HCT116 (cell line): Measurements from ENCODE around the gene PTX3. TPM values are rescaled to one million over a fixed set of nuclear protein-coding genes. Genes with fewer than 3 reads are reported as not detected.

Source experiments
- ATAC-seq: fragments of 200-7000 bp; cut with Tn5 transposase; 2 replicates; pipeline ENCODE4 v1.9.1; 2020; ENCODE audit warnings: mild to moderate bottlenecking, moderate library complexity
- BruUV-seq: library from RNA; stranded (reverse); fragments of 400-500 nt; replicated peaks from 2 replicates; lab custom pipeline; 2021; lab: Mats Ljungman, UMichigan
- CTCF ChIA-PET: fragments of 300-600 bp; sonication (Branson Sonifier 250); formaldehyde crosslinking; loops from one replicate; lab custom pipeline; 2021; ENCODE audit warnings: antibody characterized with exemption; lab: Charles Lee
- POLR2A ChIA-PET: fragments of 300-600, 350-600 bp; sonication (Branson Sonifier 250); formaldehyde crosslinking; loops from one replicate; lab custom pipeline; 2021; ENCODE audit warnings: antibody characterized with exemption; lab: Charles Lee
- RAD21 ChIA-PET, 2 experiments: fragments of 300-600 bp; sonication (Branson Sonifier 250); formaldehyde crosslinking; loops; one replicate each; lab custom pipeline; 2023; ENCODE audit warnings: low total read pairs in 2 of 2; ENCODE audit not compliant: uncharacterized antibody in 2 of 2, unreplicated experiment in 2 of 2, low non-redundant PET in 1 of 2; lab: Charles Lee
- DNase-seq: peaks from one replicate; pipeline ENCODE4 v3.0.0-alpha.2; 2010; ENCODE audit warnings: low read depth, low spot score
- H2AFZ ChIP-seq: fragments of 200-600 bp; shearing (Covaris generic), sonication (generic); 2 replicates; pipeline ENCODE4 v1.6.1; 2017; ENCODE audit warnings: low read depth, mixed run types, mixed read lengths, antibody characterized with exemption, low read length; ENCODE audit not compliant: poor library complexity, severe bottlenecking
- H3K27ac ChIP-seq: 2 replicates; pipeline ENCODE4 v1.5.1; 2012; ENCODE audit warnings: low read depth, low read length
- H3K27me3 ChIP-seq: fragments of 200-600 bp; sonication (generic); 2 replicates; pipeline ENCODE4 v1.6.1; 2016; ENCODE audit warnings: mixed run types, low read length, mixed read lengths; ENCODE audit not compliant: insufficient read depth
- H3K36me3 ChIP-seq, 2 experiments: fragments of 200-500 bp in 1 of 2; fragments of 200-600 bp in 1 of 2; sonication (Bioruptor generic) in 1 of 2; sonication (generic) in 1 of 2; 2 replicates each; pipeline versions ENCODE4 v1.5.1 to v1.6.1; 2014 to 2016; ENCODE audit warnings: low read length in 2 of 2, inconsistent platforms in 1 of 2, mixed read lengths in 1 of 2, mixed run types in 1 of 2; ENCODE audit not compliant: insufficient read depth in 2 of 2, control insufficient read depth in 1 of 2
- H3K4me1 ChIP-seq, 2 experiments: fragments of 200-600 bp in 1 of 2; sonication (generic) in 1 of 2; 2 replicates each; pipeline versions ENCODE4 v1.5.1 to v1.6.1; 2012 to 2017; ENCODE audit warnings: low read length in 2 of 2, inconsistent platforms in 1 of 2, mild to moderate bottlenecking in 1 of 2, mixed read lengths in 1 of 2, mixed run types in 1 of 2, moderate library complexity in 1 of 2; ENCODE audit not compliant: insufficient read depth in 2 of 2, control insufficient read depth in 1 of 2
- H3K4me2 ChIP-seq: fragments of 200-600 bp; sonication (generic); 2 replicates; pipeline ENCODE4 v1.6.1; 2017; ENCODE audit warnings: mixed run types, low read length, mixed read lengths
- H3K4me3 ChIP-seq, 2 experiments: fragments of 200-600 bp in 1 of 2; sonication (generic) in 1 of 2; replicated peaks in 1 of 2; 2 replicates each; pipeline ENCODE4 v1.5.1; 2011 to 2016; ENCODE audit warnings: low read length in 2 of 2, control low read depth in 1 of 2, low read depth in 1 of 2, mild to moderate bottlenecking in 1 of 2, mixed read lengths in 1 of 2, mixed run types in 1 of 2
- H3K79me2 ChIP-seq: fragments of 200-600 bp; sonication (generic); 2 replicates; pipeline ENCODE4 v1.6.1; 2017; ENCODE audit warnings: mild to moderate bottlenecking, mixed run types, low read length, moderate library complexity, mixed read lengths; ENCODE audit not compliant: insufficient read depth
- H3K9ac ChIP-seq: fragments of 200-600 bp; sonication (generic); 2 replicates; pipeline ENCODE4 v1.6.1; 2016; ENCODE audit warnings: low read length, mixed read lengths
- H3K9me2 ChIP-seq: fragments of 200-600 bp; sonication (generic), shearing (Covaris generic); 2 replicates; pipeline ENCODE4 v1.6.1; 2017; ENCODE audit warnings: mixed run types, mild to moderate bottlenecking, moderate library complexity; ENCODE audit not compliant: insufficient read depth
- H3K9me3 ChIP-seq, 2 experiments: fragments of 200-500 bp in 1 of 2; fragments of 200-600 bp in 1 of 2; sonication (Bioruptor generic) in 1 of 2; sonication (generic) in 1 of 2; 2 replicates each; pipeline ENCODE4 v1.6.1; 2014 to 2017; ENCODE audit warnings: low read length in 2 of 2, mixed read lengths in 2 of 2, inconsistent platforms in 1 of 2, low read depth in 1 of 2, mild to moderate bottlenecking in 1 of 2, mixed run types in 1 of 2, moderate library complexity in 1 of 2; ENCODE audit not compliant: control insufficient read depth in 1 of 2, insufficient read depth in 1 of 2
- H4K20me1 ChIP-seq: fragments of 200-600 bp; sonication (generic), shearing (Covaris generic); 2 replicates; pipeline ENCODE4 v1.6.1; 2017; ENCODE audit warnings: mixed run types, mild to moderate bottlenecking, moderate library complexity; ENCODE audit not compliant: insufficient read depth
- CBX3 ChIP-seq: IDR thresholded peaks from 2 replicates; pipeline ENCODE4 v1.6.1; 2012; ENCODE audit warnings: low read depth
- EGR1 ChIP-seq: IDR thresholded peaks from 2 replicates; pipeline ENCODE4 v1.6.1; 2012; ENCODE audit warnings: low read depth
- FOSL1 ChIP-seq: IDR thresholded peaks from 2 replicates; pipeline ENCODE4 v1.6.1; 2012; ENCODE audit warnings: low read depth
- JUND ChIP-seq: IDR thresholded peaks from 2 replicates; pipeline ENCODE4 v1.6.1; 2012
- POLR2A ChIP-seq: IDR thresholded peaks from 2 replicates; pipeline ENCODE4 v1.7.0; 2011; ENCODE audit warnings: borderline replicate concordance; ENCODE audit not compliant: insufficient read depth, insufficient read length; ENCODE audit errors: extremely low read depth
- POLR2AphosphoS5 ChIP-seq: IDR thresholded peaks from 2 replicates; pipeline ENCODE4 v1.6.1; 2011; ENCODE audit warnings: mild to moderate bottlenecking, low read depth, low read length, moderate library complexity
- RAD21 ChIP-seq: IDR thresholded peaks from 2 replicates; pipeline ENCODE4 v1.6.1; 2012; ENCODE audit warnings: low read depth, mild to moderate bottlenecking
- SIN3A ChIP-seq: IDR thresholded peaks from 2 replicates; pipeline ENCODE4 v1.6.1; 2012; ENCODE audit warnings: low read depth
- SP1 ChIP-seq: IDR thresholded peaks from 2 replicates; pipeline ENCODE4 v1.6.1; 2012; ENCODE audit warnings: low read depth
- YY1 ChIP-seq: IDR thresholded peaks from 2 replicates; pipeline ENCODE4 v1.6.1; 2011; ENCODE audit warnings: low read length, low read depth, moderate library complexity, mild to moderate bottlenecking; ENCODE audit not compliant: insufficient replicate concordance; ENCODE audit errors: extremely low read depth
- ZFX ChIP-seq: fragments of 450-650 bp; IDR thresholded peaks from 2 replicates; pipeline ENCODE4 v1.6.1; 2017
- intact Hi-C: fragments of 100-400 bp; cut with micrococcal nuclease; formaldehyde crosslinking; loops from 2 replicates; pipeline ENCODE4 v1.10.0; 2022
- total RNA-seq: library from RNA; stranded (reverse); gene quantifications from one replicate; pipeline ENCODE4 v1.2.1, GENCODE V29; 2021; ENCODE audit not compliant: unreplicated experiment
- TF ChIP-seq, protein P1 (sequence below): IDR thresholded peaks from 2 replicates; pipeline ENCODE4 v1.6.1; 2012

PTX3 gene
- total RNA-seq, 1 experiment from 2014 or later = 0.37 TPM

DNA sequence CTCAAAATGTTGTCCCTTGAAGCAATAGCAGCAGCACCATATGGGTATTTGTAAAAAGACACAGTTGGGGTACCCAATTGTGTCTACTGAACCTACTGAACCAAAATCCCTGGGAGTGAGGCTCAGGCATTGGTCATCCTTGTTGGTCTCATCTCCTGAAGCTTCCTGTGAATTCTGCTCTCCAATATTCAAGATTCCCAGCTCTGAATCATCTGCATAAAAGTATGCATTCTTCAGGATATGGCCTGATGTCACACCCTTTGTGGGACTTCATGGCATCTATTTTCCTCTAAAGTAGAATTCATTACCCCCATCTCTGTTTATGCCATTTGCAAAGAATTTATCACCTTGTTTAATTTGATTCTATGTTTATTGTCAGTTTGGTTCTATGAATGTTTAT is 13.3 kb upstream of the PTX3 start:
- CTCF ChIA-PET = no interaction called here
- POLR2A ChIA-PET = no interaction called here
- intact Hi-C loops = no loop called here

DNA sequence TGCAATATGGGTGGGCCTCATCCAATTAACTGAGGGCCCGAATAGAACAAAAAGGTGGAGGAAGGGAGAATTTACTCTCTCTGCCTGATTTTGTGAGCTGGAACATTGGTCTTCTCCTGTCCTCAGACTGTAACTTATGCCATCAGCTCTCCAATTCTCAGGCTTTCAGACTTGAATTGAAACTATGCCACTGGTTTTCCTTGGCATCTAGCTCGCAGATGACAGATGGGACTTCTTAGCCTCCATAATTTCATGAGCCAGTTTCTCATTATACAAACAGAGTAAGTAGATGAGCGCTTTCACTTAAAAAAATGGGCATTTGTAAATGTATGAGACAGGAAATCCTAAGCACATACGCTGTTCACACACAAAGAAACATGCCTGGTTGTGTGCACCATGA is 8.7 kb upstream of the PTX3 start:
- Histone ChIP-seq H3K9ac (no peak overlapping the region), H3K9me2 (no peaks in the 10 kb centered on the region), H4K20me1 (no peaks in the 10 kb centered on the region), H3K27ac (no peak overlapping the region), H3K27me3 (no peaks in the 10 kb centered on the region), H3K9me3 (no peaks in the 10 kb centered on the region), H3K4me2 (no peak overlapping the region), H3K4me1 (no peaks in the 10 kb centered on the region), H3K4me3 (no peak overlapping the region), H2AFZ (no peak overlapping the region), H3K36me3 (no peaks in the 10 kb centered on the region), H3K79me2 (no peaks in the 10 kb centered on the region)
- ChIA-PET POLR2A (no interaction called here), CTCF (no interaction called here), RAD21 (no interaction called here)
- intact Hi-C loops = no loop called here
- DNase-seq = no peak
- no peak for ATAC-seq
- TF ChIP-seq ZFX = no peak
- TF ChIP-seq, protein P1, sequence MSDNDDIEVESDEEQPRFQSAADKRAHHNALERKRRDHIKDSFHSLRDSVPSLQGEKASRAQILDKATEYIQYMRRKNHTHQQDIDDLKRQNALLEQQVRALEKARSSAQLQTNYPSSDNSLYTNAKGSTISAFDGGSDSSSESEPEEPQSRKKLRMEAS = no peak
- TF ChIP-seq JUND = no peak
- no peak for TF ChIP-seq FOSL1
- TF ChIP-seq RAD21 = no peak
- no peak for TF ChIP-seq EGR1
- no peak for TF ChIP-seq YY1
- no peak for TF ChIP-seq POLR2A
- TF ChIP-seq SP1 = no peak
- no TSS peak for BruUV-seq

More for the DNA sequence above, 13.3 kb upstream of the PTX3 start:
- no peaks in the 10 kb centered on the region for H3K9me3 ChIP-seq
- TF ChIP-seq CBX3 = no peak
- no peak for TF ChIP-seq SIN3A
- TF ChIP-seq EGR1 = no peak
- TF ChIP-seq POLR2AphosphoS5 = no peak
- no peaks in the 10 kb centered on the region for H4K20me1 ChIP-seq
- no peaks in the 10 kb centered on the region for H3K36me3 ChIP-seq
- DNase-seq = no peak
- H3K27ac ChIP-seq = no peak overlapping the region
- no peak for ATAC-seq
- BruUV-seq = no TSS peak
- H3K4me1 ChIP-seq = no peaks in the 10 kb centered on the region
- RAD21 ChIA-PET = no interaction called here
- no peak overlapping the region for H3K4me2 ChIP-seq
- no peaks in the 10 kb centered on the region for H3K79me2 ChIP-seq
- H2AFZ ChIP-seq = no peak overlapping the region
- H3K9ac ChIP-seq = no peak overlapping the region
- no peak overlapping the region for H3K4me3 ChIP-seq
- H3K9me2 ChIP-seq = no peaks in the 10 kb centered on the region
- H3K27me3 ChIP-seq = no peaks in the 10 kb centered on the region
